ENCODE results near the gene ZNF329.
"Not testable (repeated sequence)": the region's sequence is repeated elsewhere in the genome, so short reads cannot be mapped to it uniquely, and the experiment has no call there.

Gene ZNF329

GRCh38 chr19:58153386-58153785 lies 2.8 kb upstream of the ZNF329 start:
- H3K36me3 Mint-ChIP-seq (ENCODE audit: low read depth): peaks cover 36% of the 10 kb centered on the region
- H3K27ac Mint-ChIP-seq: no peak overlapping the region
- no peak for DNase-seq
- H3K4me1 Mint-ChIP-seq (ENCODE audit: low read depth): peaks cover 23% of the 10 kb centered on the region
- peak overlapping the region; percentile 81 for H3K4me3 Mint-ChIP-seq
- no peaks in the 10 kb centered on the region for H3K27me3 Mint-ChIP-seq
- H3K9me3 Mint-ChIP-seq: peaks cover 31% of the 10 kb centered on the region

GRCh38 chr19:58147475-58147874 lies 3.1 kb downstream of the ZNF329 start:
- H3K27me3 Mint-ChIP-seq: not testable (repeated sequence)
- peaks cover 19% of the 10 kb centered on the region for H3K4me1 Mint-ChIP-seq (ENCODE audit: low read depth)

GRCh38 chr19:58145849-58146248 lies 4.7 kb downstream of the ZNF329 start:
- Mint-ChIP-seq H3K27me3 (no peaks in the 10 kb centered on the region), H3K27ac (no peak overlapping the region), H3K9me3 (peaks cover 31% of the 10 kb centered on the region), H3K4me3 (no peak overlapping the region), H3K4me1 (ENCODE audit: low read depth) (peaks cover 13% of the 10 kb centered on the region), H3K36me3 (ENCODE audit: low read depth) (peaks cover 71% of the 10 kb centered on the region)
- no peak for DNase-seq

More at GRCh38 chr19:58147475-58147874, 3.1 kb downstream of the ZNF329 start:
- H3K9me3 Mint-ChIP-seq: peaks cover 37% of the 10 kb centered on the region
- H3K36me3 Mint-ChIP-seq (ENCODE audit: low read depth): peaks cover 61% of the 10 kb centered on the region
- not testable (repeated sequence) for H3K27ac Mint-ChIP-seq, DNase-seq, H3K4me3 Mint-ChIP-seq

- Mint-ChIP-seq H3K36me3 (ENCODE audit: low read depth) (peaks cover 99% of the 10 kb centered on the region), H3K9me3 (peaks cover 52% of the 10 kb centered on the region), H3K4me3 (no peak overlapping the region), H3K27me3 (no peaks in the 10 kb centered on the region), H3K27ac (no peak overlapping the region), H3K4me1 (ENCODE audit: low read depth) (no peaks in the 10 kb centered on the region)
- no peak for DNase-seq
Observed at GRCh38 chr19:58134244-58134643, 16.3 kb downstream of the ZNF329 start.

GRCh38 chr19:58129284-58129683 lies 21.3 kb downstream of the ZNF329 start:
- Mint-ChIP-seq H3K27ac (no peak overlapping the region), H3K4me3 (no peak overlapping the region), H3K9me3 (peaks cover 73% of the 10 kb centered on the region), H3K4me1 (ENCODE audit: low read depth) (no peaks in the 10 kb centered on the region), H3K27me3 (no peaks in the 10 kb centered on the region), H3K36me3 (ENCODE audit: low read depth) (peaks cover 92% of the 10 kb centered on the region)
- no peak for DNase-seq

- Mint-ChIP-seq H3K27ac (no peak overlapping the region), H3K27me3 (no peaks in the 10 kb centered on the region), H3K36me3 (ENCODE audit: low read depth) (peaks cover 84% of the 10 kb centered on the region), H3K4me3 (no peak overlapping the region), H3K4me1 (ENCODE audit: low read depth) (no peaks in the 10 kb centered on the region), H3K9me3 (peaks cover 73% of the 10 kb centered on the region)
- no peak for DNase-seq
Observed at GRCh38 chr19:58128041-58128685, 22.4 kb downstream of the ZNF329 start.

- Mint-ChIP-seq H3K4me1 (ENCODE audit: low read depth) (no peaks in the 10 kb centered on the region), H3K36me3 (ENCODE audit: low read depth) (peaks cover 62% of the 10 kb centered on the region), H3K9me3 (peaks cover 81% of the 10 kb centered on the region), H3K27me3 (peaks cover 4% of the 10 kb centered on the region), H3K27ac (no peak overlapping the region), H3K4me3 (no peak overlapping the region)
- no peak for DNase-seq
Observed at GRCh38 chr19:58123354-58123753, 27.2 kb downstream of the ZNF329 start.

GRCh38 chr19:58118979-58119733 lies 31.4 kb downstream of the ZNF329 start:
- no peak overlapping the region for H3K4me3 Mint-ChIP-seq
- H3K27ac Mint-ChIP-seq: no peak overlapping the region
- H3K9me3 Mint-ChIP-seq: peaks cover 77% of the 10 kb centered on the region
- peaks cover 59% of the 10 kb centered on the region for H3K36me3 Mint-ChIP-seq (ENCODE audit: low read depth)
- no peaks in the 10 kb centered on the region for H3K4me1 Mint-ChIP-seq (ENCODE audit: low read depth)
- no peak for DNase-seq
- H3K27me3 Mint-ChIP-seq: peaks cover 22% of the 10 kb centered on the region

GRCh38 chr19:58117841-58118575 lies 32.6 kb downstream of the ZNF329 start:
- Mint-ChIP-seq H3K4me1 (ENCODE audit: low read depth) (no peaks in the 10 kb centered on the region), H3K27me3 (peaks cover 22% of the 10 kb centered on the region), H3K36me3 (ENCODE audit: low read depth) (peaks cover 60% of the 10 kb centered on the region), H3K4me3 (no peak overlapping the region), H3K9me3 (peaks cover 72% of the 10 kb centered on the region), H3K27ac (no peak overlapping the region)
- DNase-seq: no peak

GRCh38 chr19:58108546-58108817 lies 42.1 kb downstream of the ZNF329 start:
- H3K9me3 Mint-ChIP-seq: peaks cover 59% of the 10 kb centered on the region
- H3K4me1 Mint-ChIP-seq (ENCODE audit: low read depth): no peaks in the 10 kb centered on the region
- no peak overlapping the region for H3K4me3 Mint-ChIP-seq
- peaks cover 57% of the 10 kb centered on the region for H3K36me3 Mint-ChIP-seq (ENCODE audit: low read depth)
- no peak for DNase-seq
- H3K27ac Mint-ChIP-seq: no peak overlapping the region
- no peaks in the 10 kb centered on the region for H3K27me3 Mint-ChIP-seq

- Mint-ChIP-seq H3K4me1 (ENCODE audit: low read depth) (no peaks in the 10 kb centered on the region), H3K27me3 (no peaks in the 10 kb centered on the region), H3K4me3 (no peak overlapping the region), H3K9me3 (peaks cover 59% of the 10 kb centered on the region), H3K27ac (no peak overlapping the region), H3K36me3 (ENCODE audit: low read depth) (peaks cover 57% of the 10 kb centered on the region)
- DNase-seq: no peak
Observed at GRCh38 chr19:58107778-58108545, 42.6 kb downstream of the ZNF329 start.

GRCh38 chr19:58098682-58098998 lies 51.9 kb downstream of the ZNF329 start:
- Mint-ChIP-seq H3K4me3 (peak overlapping the region; percentile 79), H3K4me1 (ENCODE audit: low read depth) (peaks cover 12% of the 10 kb centered on the region), H3K27ac (peak overlapping the region; percentile 97), H3K9me3 (peaks cover 36% of the 10 kb centered on the region), H3K27me3 (no peaks in the 10 kb centered on the region), H3K36me3 (ENCODE audit: low read depth) (peaks cover 53% of the 10 kb centered on the region)
- DNase-seq: no peak

- H3K36me3 Mint-ChIP-seq (ENCODE audit: low read depth): peaks cover 51% of the 10 kb centered on the region
- DNase-seq: peak; percentile 96
- H3K27ac Mint-ChIP-seq: peak within 1 kb of the TSS; percentile 97
- H3K4me1 Mint-ChIP-seq (ENCODE audit: low read depth): peaks cover 12% of the 10 kb centered on the region
- H3K4me3 Mint-ChIP-seq: peak within 1 kb of the TSS; percentile 79
- no peaks in the 10 kb centered on the region for H3K27me3 Mint-ChIP-seq
- H3K9me3 Mint-ChIP-seq: peaks cover 36% of the 10 kb centered on the region
Observed at GRCh38 chr19:58097781-58098681, 52.6 kb downstream of the ZNF329 start, which contains the start of gene ZSCAN18. ZSCAN18 (minus strand) TSS chr19:58098231; CDS start chr19:58090267, 7,964 bp downstream.
